G401 (cell line): ENCODE measurements around the gene COLGALT1. TPM values are rescaled to one million over a fixed set of nuclear protein-coding genes. Genes with fewer than 3 reads are reported as not detected.

Source experiments
- total RNA-seq: library from RNA; depleted of rRNA; stranded (reverse); fragments of >200 nt; shearing (Covaris generic); gene quantifications from 2 replicates; pipeline ENCODE4 v1.2.3, GENCODE V29; 2014; rRNA removed

Gene COLGALT1
- total RNA-seq, 1 experiment from 2014 or later: 75.4 TPM

Other genes starting within 250 kb of the COLGALT1 start
- gene MRPL34, start 249.8 kb upstream of the COLGALT1 start, total RNA-seq: 19.0 and 25.4 TPM in 2 replicates
- gene DDA1, start 246.1 kb upstream of the COLGALT1 start, total RNA-seq: 15.0 and 28.2 TPM in 2 replicates
- 3.1 and 4.3 TPM in 2 replicates for gene ANO8, start 220.8 kb upstream of the COLGALT1 start, total RNA-seq
- gene GTPBP3, start 218.1 kb upstream of the COLGALT1 start, total RNA-seq: 35.0 and 41.1 TPM in 2 replicates
- gene PLVAP, start 178.3 kb upstream of the COLGALT1 start, total RNA-seq: not detected in 2 replicates
- gene CCDC194, start 161.5 kb upstream of the COLGALT1 start, total RNA-seq: 0.71 and 1.8 TPM in 2 replicates
- 174 and 187 TPM in 2 replicates for gene BST2, start 150.0 kb upstream of the COLGALT1 start, total RNA-seq
- 76.7 and 112 TPM in 2 replicates for gene MVB12A, start 135.6 kb upstream of the COLGALT1 start, total RNA-seq
- 0.49 and 1.6 TPM in 2 replicates for gene TMEM221, start 107.0 kb upstream of the COLGALT1 start, total RNA-seq
- gene NXNL1, start 94.7 kb upstream of the COLGALT1 start, total RNA-seq: not detected in 2 replicates
- 9.5 and 10.3 TPM in 2 replicates for gene SLC27A1, start 85.1 kb upstream of the COLGALT1 start, total RNA-seq
- 111 and 141 TPM in 2 replicates for gene PGLS, start 44.0 kb upstream of the COLGALT1 start, total RNA-seq
- 7.0 and 11.4 TPM in 2 replicates for gene UNC13A, start 132.7 kb downstream of the COLGALT1 start, total RNA-seq
- gene MAP1S, start 163.8 kb downstream of the COLGALT1 start, total RNA-seq: 41.7 and 48.4 TPM in 2 replicates
- 4.9 and 9.3 TPM in 2 replicates for gene FCHO1, start 195.8 kb downstream of the COLGALT1 start, total RNA-seq
- gene B3GNT3, start 239.5 kb downstream of the COLGALT1 start, total RNA-seq: not detected in 2 replicates